ENCODE results near the gene TMEM167A. TPM values are rescaled to one million over a fixed set of nuclear protein-coding genes. Genes with fewer than 3 reads are reported as not detected.

TMEM167A gene
- total RNA-seq, 2 donors from 2014 or later: 65.1 to 76.6 TPM

GRCh38 chr5:83015676-83016075, 61.5 kb downstream of the TMEM167A start:
- Mint-ChIP-seq H3K27me3 (ENCODE audit: low read depth) (no peaks in the 10 kb centered on the region), H3K27ac (no peak overlapping the region), H3K9me3 (peaks cover 8% of the 10 kb centered on the region in 2 donors), H3K36me3 (ENCODE audit: insufficient read depth in 2 of 2) (peaks cover 4% of the 10 kb centered on the region in 2 donors), H3K4me3 (no peak overlapping the region), H3K4me1 (ENCODE audit: low read depth) (no peaks in the 10 kb centered on the region)
- DNase-seq: no peak
- no peak for ATAC-seq (replicated peaks in 1 of 2)

GRCh38 chr5:83011985-83012384, 65.2 kb downstream of the TMEM167A start:
- Mint-ChIP-seq H3K4me3 (no peak overlapping the region), H3K27me3 (ENCODE audit: low read depth) (no peaks in the 10 kb centered on the region)
- no peak for ATAC-seq (replicated peaks in 1 of 2)

GRCh38 chr5:83009408-83009807, 67.8 kb downstream of the TMEM167A start:
- peaks cover 0 to 2% of the 10 kb centered on the region in 2 donors for H3K9me3 Mint-ChIP-seq
- DNase-seq (no peak), ATAC-seq (replicated peaks in 1 of 2) (no peak)
- H3K27ac Mint-ChIP-seq: no peak overlapping the region
- no peaks in the 10 kb centered on the region for H3K4me1 Mint-ChIP-seq (ENCODE audit: low read depth)
- H3K36me3 Mint-ChIP-seq (ENCODE audit: insufficient read depth in 2 of 2): peaks cover 0 to 2% of the 10 kb centered on the region in 2 donors
- no peak overlapping the region for H3K4me3 Mint-ChIP-seq
- H3K27me3 Mint-ChIP-seq (ENCODE audit: low read depth): no peaks in the 10 kb centered on the region

More at GRCh38 chr5:83011985-83012384, 65.2 kb downstream of the TMEM167A start:
- Mint-ChIP-seq H3K4me1 (ENCODE audit: low read depth) (no peaks in the 10 kb centered on the region), H3K9me3 (peaks cover 0 to 4% of the 10 kb centered on the region in 2 donors), H3K36me3 (ENCODE audit: insufficient read depth in 2 of 2) (peaks cover 0 to 2% of the 10 kb centered on the region in 2 donors), H3K27ac (no peak overlapping the region)
- no peak for DNase-seq

- Mint-ChIP-seq H3K27me3 (ENCODE audit: low read depth) (no peaks in the 10 kb centered on the region), H3K4me3 (no peak overlapping the region), H3K9me3 (peaks cover 0 to 2% of the 10 kb centered on the region in 2 donors), H3K36me3 (ENCODE audit: insufficient read depth in 2 of 2) (peaks cover 0 to 2% of the 10 kb centered on the region in 2 donors), H3K27ac (no peak overlapping the region), H3K4me1 (ENCODE audit: low read depth) (no peaks in the 10 kb centered on the region)
- DNase-seq (no peak), ATAC-seq (replicated peaks in 1 of 2) (no peak)
Observed at GRCh38 chr5:83007755-83008154, 69.4 kb downstream of the TMEM167A start.

GRCh38 chr5:83006683-83007283, 70.4 kb downstream of the TMEM167A start:
- Mint-ChIP-seq H3K27me3 (ENCODE audit: low read depth) (no peaks in the 10 kb centered on the region), H3K9me3 (peaks cover 0 to 2% of the 10 kb centered on the region in 2 donors), H3K27ac (no peak overlapping the region), H3K36me3 (ENCODE audit: insufficient read depth in 2 of 2) (peaks cover 0 to 2% of the 10 kb centered on the region in 2 donors), H3K4me3 (no peak overlapping the region), H3K4me1 (ENCODE audit: low read depth) (no peaks in the 10 kb centered on the region)
- ATAC-seq (replicated peaks in 1 of 2) (no peak), DNase-seq (no peak)

GRCh38 chr5:83003791-83004190, 73.4 kb downstream of the TMEM167A start:
- Mint-ChIP-seq H3K27ac (no peak overlapping the region), H3K4me3 (no peak overlapping the region), H3K36me3 (ENCODE audit: insufficient read depth in 2 of 2) (no peaks in the 10 kb centered on the region), H3K27me3 (ENCODE audit: low read depth) (no peaks in the 10 kb centered on the region), H3K9me3 (no peaks in the 10 kb centered on the region), H3K4me1 (ENCODE audit: low read depth) (no peaks in the 10 kb centered on the region)
- ATAC-seq (replicated peaks in 1 of 2) (no peak), DNase-seq (no peak)

Other genes with a start within 250 kb of the TMEM167A start
- gene XRCC4, start 153 bp upstream of the TMEM167A start, total RNA-seq: 10 to 100 TPM; 12.3 to 13.4 TPM